ENCODE data around the gene OR6B1. TPM values are rescaled to one million over a fixed set of nuclear protein-coding genes. Genes with fewer than 3 reads are reported as not detected.
"Not testable (repeated sequence)": the region's sequence is repeated elsewhere in the genome, so short reads cannot be mapped to it uniquely, and the experiment has no call there.

Gene OR6B1
- total RNA-seq, 4 donors from 2014 or later: not detected

DNA sequence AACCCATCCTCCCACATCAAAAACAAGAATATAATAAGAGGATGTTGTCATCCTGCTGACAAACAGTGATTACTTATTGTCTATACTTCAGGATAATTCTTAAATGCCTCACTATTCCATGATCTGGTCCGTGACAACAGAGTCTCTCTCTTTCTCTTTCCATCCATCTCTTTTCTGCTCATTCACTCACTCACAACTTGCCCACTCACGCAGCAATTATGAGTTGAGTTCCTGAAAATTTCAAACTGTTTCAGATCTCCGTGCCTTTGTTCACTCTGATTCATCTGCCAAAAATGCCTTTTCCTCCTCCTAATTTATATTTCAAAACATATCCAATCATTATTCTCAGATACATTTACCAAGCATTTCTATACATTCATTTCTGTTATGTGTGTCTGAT, 1.4 kb downstream of the OR6B1 start:
- Histone ChIP-seq H3K27me3 (no peaks in the 10 kb centered on the region), H3K27ac (no peak overlapping the region), H3K4me1 (no peaks in the 10 kb centered on the region), H3K4me3 (no peak overlapping the region), H3K9me3 (no peaks in the 10 kb centered on the region), H3K36me3 (no peaks in the 10 kb centered on the region)
- no peak for DNase-seq
- TF ChIP-seq, protein P1, sequence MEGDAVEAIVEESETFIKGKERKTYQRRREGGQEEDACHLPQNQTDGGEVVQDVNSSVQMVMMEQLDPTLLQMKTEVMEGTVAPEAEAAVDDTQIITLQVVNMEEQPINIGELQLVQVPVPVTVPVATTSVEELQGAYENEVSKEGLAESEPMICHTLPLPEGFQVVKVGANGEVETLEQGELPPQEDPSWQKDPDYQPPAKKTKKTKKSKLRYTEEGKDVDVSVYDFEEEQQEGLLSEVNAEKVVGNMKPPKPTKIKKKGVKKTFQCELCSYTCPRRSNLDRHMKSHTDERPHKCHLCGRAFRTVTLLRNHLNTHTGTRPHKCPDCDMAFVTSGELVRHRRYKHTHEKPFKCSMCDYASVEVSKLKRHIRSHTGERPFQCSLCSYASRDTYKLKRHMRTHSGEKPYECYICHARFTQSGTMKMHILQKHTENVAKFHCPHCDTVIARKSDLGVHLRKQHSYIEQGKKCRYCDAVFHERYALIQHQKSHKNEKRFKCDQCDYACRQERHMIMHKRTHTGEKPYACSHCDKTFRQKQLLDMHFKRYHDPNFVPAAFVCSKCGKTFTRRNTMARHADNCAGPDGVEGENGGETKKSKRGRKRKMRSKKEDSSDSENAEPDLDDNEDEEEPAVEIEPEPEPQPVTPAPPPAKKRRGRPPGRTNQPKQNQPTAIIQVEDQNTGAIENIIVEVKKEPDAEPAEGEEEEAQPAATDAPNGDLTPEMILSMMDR (IDR thresholded peaks at IDR 0.05): no peak
- TF ChIP-seq POLR2A (IDR thresholded peaks at IDR 0.05): no peak
- intact Hi-C loops (cut with DNase I; ENCODE audit: low total_unique reads): no loop called here

DNA sequence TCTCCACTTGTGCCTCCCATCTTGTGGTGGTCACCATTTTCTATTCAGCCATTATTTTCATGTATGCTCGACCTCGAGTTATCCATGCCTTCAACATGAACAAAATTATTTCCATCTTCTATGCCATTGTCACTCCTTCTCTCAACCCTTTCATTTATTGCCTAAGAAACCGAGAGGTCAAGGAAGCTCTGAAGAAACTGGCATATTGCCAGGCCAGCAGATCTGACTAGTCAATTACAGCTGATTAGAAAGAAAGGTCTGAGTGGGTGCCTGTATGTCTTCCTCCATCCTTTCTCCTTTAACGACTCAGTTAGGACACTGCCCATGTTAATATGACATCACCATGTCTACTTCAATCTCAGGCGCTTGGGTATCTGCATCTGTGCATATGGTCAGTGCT, 4.6 kb downstream of the OR6B1 start:
- no peaks in the 10 kb centered on the region for H3K9me3 ChIP-seq
- TF ChIP-seq, protein P1 (IDR thresholded peaks at IDR 0.05): no peak
- no peak for TF ChIP-seq POLR2A (IDR thresholded peaks at IDR 0.05)
- intact Hi-C loops (cut with DNase I; ENCODE audit: low total_unique reads): no loop called here
- H3K27ac ChIP-seq: no peak overlapping the region
- no peak overlapping the region for H3K4me3 ChIP-seq
- DNase-seq: no peak
- no peaks in the 10 kb centered on the region for H3K27me3 ChIP-seq
- no peaks in the 10 kb centered on the region for H3K4me1 ChIP-seq
- no peaks in the 10 kb centered on the region for H3K36me3 ChIP-seq

DNA sequence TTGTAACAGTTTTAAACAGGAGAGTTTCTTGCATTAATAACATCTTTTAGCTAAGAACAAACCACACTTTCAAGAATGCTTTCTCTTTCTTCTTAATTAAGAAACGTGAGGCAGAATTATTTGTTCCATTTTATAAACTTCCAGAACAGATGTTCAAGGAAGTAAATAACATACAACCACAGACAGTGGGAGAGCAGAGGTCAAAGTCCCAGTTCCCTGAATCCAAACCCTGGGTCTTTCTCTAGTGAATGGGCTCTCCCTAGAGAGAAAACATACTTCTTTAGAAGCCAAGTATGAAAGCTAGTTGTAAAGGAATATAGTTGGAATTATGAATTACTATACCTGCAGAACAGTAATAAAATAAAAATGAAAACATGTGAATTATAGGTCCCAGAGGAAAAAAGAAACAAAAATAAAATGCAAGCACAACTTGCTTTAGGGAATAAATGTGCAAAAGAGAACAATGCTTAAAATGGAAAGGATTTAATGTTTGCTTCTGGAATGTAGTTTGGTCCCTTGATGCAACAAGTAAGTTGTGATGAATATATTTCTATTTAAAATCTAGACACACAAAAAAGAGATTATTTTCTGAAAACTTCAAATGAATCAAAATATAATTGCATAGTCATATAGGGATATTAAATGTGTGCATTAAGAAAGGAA, 6.0 kb downstream of the OR6B1 start:
- Histone ChIP-seq H3K4me1 (no peaks in the 10 kb centered on the region), H3K36me3 (no peaks in the 10 kb centered on the region), H3K9me3 (no peaks in the 10 kb centered on the region), H3K27ac (no peak overlapping the region), H3K27me3 (no peaks in the 10 kb centered on the region), H3K4me3 (no peak overlapping the region)
- TF ChIP-seq POLR2A (IDR thresholded peaks at IDR 0.05): no peak
- TF ChIP-seq, protein P1 (IDR thresholded peaks at IDR 0.05): no peak
- intact Hi-C loops (cut with DNase I; ENCODE audit: low total_unique reads): no loop called here
- DNase-seq: no peak

DNA sequence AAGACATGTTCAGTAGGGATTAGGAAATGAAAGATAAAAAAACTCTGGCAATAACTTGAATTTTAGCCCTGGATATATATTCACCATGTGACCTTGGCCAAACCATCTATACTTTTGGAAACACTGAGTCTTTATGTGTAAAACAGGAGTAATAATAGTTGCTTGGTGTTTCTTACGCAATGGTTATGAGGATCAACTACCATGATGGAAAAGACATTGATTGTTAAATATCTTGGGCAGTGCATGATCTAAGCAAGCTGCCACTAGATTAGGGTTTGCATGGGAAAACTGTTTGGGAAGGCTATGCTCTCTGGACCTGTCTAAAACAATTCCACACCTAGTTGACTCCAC, 6.5 kb downstream of the OR6B1 start:
- intact Hi-C loops (cut with DNase I; ENCODE audit: low total_unique reads): no loop called here
- H3K9me3 ChIP-seq: no peaks in the 10 kb centered on the region
- DNase-seq: no peak

DNA sequence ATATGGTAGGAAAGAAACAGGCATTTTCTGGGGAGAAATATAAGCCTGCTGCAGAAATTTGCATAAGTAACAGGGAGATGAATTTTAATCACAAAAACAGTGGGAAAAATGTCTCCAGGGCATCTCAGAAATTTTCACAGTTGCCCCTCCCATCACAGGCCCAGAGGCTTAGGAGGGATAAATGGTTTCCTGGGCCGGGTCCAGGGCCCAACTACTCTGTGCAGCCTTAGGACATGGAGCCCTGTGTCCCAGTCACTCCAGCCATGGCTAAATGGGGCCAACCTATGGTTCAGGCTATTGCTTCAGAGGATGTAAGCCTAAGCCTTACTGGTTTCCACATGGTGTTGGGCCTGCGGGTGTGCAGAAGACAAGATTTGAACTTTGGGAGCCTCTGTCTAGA, 9.2 kb downstream of the OR6B1 start:
- TF ChIP-seq, protein P1 (IDR thresholded peaks at IDR 0.05): no peak
- intact Hi-C loops (cut with DNase I; ENCODE audit: low total_unique reads): no loop called here
- no peaks in the 10 kb centered on the region for H3K4me1 ChIP-seq
- no peak overlapping the region for H3K4me3 ChIP-seq
- H3K27me3 ChIP-seq: no peaks in the 10 kb centered on the region
- DNase-seq: no peak
- H3K27ac ChIP-seq: no peak overlapping the region
- H3K9me3 ChIP-seq: no peaks in the 10 kb centered on the region
- no peaks in the 10 kb centered on the region for H3K36me3 ChIP-seq

More for the DNA sequence above, 6.5 kb downstream of the OR6B1 start:
- Histone ChIP-seq H3K4me1 (no peaks in the 10 kb centered on the region), H3K4me3 (no peak overlapping the region), H3K36me3 (no peaks in the 10 kb centered on the region), H3K27me3 (no peaks in the 10 kb centered on the region), H3K27ac (no peak overlapping the region)
- TF ChIP-seq, protein P1 (IDR thresholded peaks at IDR 0.05): no peak
- TF ChIP-seq POLR2A (IDR thresholded peaks at IDR 0.05): no peak

DNA sequence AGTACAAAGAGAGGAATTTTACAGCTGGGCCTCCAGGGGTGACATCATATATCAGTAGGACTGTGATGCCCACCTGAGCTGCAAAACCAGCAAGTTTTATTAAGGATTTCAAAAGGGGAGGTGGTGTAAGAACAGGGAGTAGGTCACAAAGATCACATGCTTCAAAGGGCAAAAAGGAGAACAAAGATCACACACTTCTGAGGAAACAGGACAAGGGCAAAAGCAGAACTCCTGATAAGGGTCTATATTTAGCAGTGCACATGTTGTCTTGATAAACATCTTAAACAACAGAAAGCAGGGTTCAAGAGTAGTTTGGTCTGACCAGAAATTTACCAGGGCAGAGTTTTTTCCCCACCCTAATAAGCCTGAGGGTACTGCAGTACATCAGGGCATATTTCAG, 9.9 kb downstream of the OR6B1 start:
- H3K36me3 ChIP-seq; H3K4me3 ChIP-seq; DNase-seq; H3K4me1 ChIP-seq; intact Hi-C loops (cut with DNase I; ENCODE audit: low total_unique reads); H3K27me3 ChIP-seq; H3K9me3 ChIP-seq; H3K27ac ChIP-seq: not testable (repeated sequence)

DNA sequence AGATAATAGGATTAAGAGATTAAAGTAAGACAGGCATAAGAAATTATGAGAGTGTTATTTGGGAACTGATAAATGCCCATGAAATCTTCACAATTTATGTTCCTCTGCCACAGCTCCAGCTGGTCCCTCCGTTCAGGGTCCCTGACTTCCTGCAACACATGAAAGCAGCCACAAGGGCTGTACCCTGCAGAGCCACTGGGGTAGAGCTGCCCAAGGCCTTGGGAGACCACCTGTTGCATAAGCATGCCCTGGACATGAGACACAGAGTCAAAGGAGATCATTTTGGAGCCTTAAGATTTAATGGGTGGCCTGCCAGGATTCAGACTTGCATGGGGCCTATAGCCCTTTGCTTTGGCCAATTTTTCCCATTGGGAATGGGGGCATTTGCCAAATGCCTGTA, 10.7 kb downstream of the OR6B1 start:
- H3K36me3 ChIP-seq; intact Hi-C loops (cut with DNase I; ENCODE audit: low total_unique reads); H3K27ac ChIP-seq; H3K4me1 ChIP-seq; H3K27me3 ChIP-seq; H3K9me3 ChIP-seq; H3K4me3 ChIP-seq; DNase-seq: not testable (repeated sequence)

All from uterus (tissue), 4 donors.